ENCODE data around the gene ADAMTS19.

ADAMTS19 gene

DNA sequence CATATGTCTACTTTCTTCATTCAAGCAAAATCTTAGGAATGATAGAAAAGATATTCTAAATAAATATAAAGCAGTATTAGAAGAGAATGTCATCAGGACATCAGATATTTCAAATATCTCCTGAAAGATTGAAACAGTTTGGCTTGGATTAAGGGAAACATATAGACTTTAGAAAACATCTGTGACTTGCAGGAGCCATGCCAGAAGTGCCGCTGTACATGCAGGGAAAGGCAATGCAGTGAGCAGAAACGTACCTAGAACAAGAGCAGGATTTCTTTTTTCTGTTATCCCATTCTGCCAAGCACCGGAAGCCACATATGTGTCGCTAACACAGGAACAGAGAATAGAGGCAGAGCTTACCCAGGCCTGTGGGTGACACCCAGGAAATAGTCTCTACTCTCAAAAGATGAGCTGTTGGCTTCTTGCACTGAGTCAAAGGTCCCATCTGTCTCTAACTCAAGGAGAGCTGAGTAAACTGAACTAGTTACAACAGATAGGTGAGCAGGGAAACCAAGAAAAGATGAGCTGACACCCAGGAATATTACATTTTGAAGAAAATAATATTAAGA is 5.8 kb downstream of the ADAMTS19 start:
- DNase-seq (ENCODE audit: low read depth, low spot score) = no peak

DNA sequence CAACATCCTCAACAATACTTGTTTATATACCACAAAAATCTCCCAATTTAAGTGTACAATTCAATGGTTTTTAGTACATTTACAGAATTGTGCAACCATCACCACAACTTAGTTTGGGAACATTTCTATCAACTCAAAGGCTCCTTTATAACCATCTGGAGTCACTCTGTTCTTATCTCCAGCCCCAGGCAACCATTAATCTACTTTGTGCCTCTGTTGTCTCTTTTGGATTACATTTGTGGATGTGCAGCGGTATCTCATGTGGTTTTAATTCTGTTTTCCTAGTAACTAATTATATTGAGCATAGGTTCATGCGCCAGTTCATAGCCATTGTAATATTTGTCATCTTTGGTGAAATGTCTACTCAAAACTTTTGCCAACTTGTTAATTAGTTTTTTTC is 14.4 kb downstream of the ADAMTS19 start:
- DNase-seq (ENCODE audit: low read depth, low spot score) = no peak

DNA sequence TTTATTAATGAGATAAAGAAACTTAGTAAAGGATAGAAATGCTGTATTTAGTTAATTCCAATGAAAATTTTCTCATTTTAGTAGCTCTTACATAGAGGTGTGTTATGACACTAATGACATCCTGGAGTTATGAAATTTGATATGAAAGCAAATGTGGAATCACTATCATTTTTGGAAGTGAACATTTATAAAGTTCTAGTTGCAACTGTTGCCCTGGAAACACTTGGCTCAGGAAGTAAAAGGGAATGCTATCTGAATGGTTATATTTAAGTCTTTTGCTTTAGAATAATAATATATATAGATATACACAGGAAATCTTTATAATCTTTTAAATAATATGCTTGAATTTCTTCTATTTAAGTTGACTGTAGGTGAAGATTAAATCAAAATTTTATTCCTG is 16.7 kb downstream of the ADAMTS19 start:
- DNase-seq (ENCODE audit: low read depth, low spot score) = no peak

DNA sequence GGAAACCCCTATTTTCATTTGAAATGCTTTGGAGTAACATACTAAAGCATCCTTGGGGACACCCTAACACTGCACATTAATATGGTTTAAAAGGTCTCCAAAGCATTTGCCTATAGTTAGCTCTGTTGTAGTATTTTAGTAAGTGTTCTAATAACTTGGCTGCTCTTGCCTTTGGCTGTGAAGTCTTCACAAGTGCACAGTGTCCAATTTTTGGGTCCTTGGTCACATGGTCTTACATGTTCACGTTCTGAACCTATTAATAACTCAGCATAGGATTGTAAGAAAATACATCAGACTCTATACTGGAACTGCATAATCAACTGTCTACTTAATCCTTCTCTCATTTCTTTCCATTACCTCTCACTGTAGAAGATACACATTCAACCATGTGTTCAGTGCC is 17.4 kb downstream of the ADAMTS19 start:
- DNase-seq (ENCODE audit: low read depth, low spot score) = no peak

DNA sequence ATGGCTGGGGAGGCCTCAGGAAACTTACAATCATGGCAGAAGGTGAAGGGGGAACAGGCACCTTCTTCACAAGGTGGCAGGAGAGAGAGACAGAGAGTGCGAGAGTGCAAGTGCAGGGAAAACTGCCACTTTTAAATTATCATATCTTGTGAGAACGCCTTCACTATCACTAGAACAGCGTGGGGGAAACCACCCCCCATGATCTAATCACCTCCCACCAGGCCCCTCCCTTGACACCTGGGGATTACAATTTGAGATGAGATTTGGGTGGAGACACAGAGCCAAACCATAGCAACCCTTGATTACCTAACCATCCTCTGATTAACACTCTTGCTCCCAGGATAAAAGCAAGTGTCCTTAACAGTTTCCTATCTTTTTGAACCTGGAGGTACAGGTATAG is 21.1 kb downstream of the ADAMTS19 start:
- no peak for DNase-seq (ENCODE audit: low read depth, low spot score)

DNA sequence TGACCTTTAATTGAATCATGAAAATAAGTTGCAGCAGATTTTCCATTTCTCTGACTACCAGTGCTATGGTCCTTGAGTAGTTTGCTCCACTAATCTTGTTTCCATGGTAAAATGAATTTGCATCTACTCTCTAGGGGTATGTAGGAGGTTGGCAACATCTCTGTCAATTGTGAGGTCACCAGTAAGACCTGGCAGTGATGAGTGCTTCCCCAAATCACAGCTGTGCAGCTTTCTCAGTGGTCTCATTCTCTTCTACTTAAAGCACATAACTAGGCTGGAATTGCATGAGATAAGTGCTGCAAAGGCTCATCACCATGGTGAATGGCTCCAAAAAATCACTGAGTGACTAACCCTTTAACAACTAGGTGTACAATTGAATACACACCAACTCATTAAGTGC is 36.3 kb downstream of the ADAMTS19 start:
- DNase-seq (ENCODE audit: low read depth, low spot score) = no peak

DNA sequence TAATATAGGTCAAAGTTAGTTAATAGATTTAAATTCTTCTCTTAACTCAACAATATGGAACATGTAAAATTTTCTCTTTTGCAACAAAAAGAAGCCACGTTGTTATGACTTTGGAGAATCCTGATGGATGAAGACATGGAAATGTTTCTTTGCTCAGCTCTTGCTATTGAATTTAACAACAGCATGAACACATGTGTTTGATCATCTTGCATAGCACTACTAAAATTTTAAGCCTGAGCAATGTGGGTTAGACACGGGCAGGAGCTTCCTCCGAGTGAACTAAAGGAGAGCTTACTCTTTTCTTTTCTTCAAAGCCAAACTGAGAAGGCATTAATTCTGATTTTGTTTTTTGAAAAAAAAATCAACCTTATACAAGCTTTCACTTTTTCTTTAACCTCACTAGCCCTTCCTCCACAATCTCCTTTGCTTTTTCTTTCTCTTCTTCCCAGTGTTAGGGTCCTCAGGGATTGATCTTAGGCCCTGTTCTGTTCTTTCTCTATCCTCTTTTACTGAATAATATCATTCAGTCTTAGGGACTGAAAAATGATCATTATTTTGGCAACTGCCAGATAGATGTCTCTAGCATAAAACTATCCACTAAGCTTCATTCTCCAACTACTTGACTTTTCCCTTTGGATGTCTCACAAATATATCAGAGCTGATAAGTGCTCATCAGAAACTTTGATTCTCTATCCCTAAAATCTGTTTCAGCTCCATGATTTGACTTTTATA is 36.9 kb downstream of the ADAMTS19 start:
- no peak for DNase-seq (ENCODE audit: low read depth, low spot score)

DNA sequence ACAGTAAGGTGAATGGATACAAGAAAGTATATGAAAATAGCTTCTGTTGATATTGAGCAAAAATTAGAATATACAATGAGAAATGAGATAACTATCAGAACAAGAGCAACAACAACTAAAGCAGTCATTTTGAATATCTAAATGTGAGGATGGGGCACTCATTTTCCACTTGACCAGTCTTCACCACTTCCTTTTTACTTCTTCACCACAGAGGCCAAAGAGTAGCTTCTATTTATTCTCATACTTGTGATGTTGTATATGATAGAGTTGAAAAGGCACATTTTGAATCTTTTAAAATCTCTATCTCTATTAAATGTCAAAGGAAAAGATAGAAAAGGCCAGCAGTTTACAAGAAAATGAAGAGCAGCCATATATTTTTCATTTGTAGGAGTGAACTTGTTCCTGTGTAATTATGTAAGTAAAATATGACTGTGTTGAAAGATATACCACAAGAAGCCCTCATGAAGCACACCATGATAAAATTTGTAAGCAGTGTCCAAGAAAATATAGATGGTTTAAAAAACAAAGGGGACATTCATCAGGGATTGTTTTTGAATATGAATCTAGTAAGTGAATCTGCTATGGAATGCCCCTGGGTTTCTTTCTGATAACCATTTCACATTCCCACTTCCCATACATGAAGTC is 39.2 kb downstream of the ADAMTS19 start:
- DNase-seq (ENCODE audit: low read depth, low spot score) = no peak

DNA sequence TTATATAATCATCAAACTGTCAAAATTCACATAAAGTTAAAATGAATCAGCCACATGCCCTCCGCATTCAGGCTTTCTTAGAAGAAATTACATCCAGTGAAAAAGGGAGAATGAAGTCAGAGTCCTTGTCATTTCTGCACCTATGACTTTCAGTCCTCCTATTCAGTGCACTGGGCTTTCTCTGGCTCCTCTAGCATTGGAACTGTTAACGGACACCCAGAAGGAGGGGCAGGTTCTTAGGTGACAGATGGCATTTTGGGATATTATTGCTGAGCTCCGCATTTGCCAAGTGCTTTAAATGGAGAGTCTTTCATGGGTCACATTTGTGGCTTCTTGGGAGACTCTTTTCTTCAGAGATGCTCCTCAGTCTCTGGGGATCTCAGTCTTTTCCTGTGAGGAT is 40.0 kb downstream of the ADAMTS19 start:
- DNase-seq (ENCODE audit: low read depth, low spot score) = no peak

DNA sequence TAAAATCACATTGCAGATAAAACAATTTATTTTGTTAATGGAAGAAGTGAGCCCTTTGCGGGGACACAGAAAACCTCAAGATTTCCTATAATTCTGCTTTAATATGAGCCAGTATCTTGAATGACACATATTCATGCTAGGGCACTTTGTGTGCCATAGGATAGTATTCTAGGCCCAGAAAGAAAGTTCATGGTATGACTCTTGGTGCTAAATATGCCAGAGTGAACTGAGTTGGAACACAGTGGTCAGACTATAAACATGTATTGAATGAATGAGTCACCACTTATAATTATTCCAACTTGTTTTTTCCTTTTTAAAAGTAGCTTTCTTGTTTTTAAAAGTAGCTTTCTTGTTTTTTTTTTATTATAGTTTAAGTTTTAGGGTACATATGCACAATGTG is 46.0 kb downstream of the ADAMTS19 start:
- no peak for DNase-seq (ENCODE audit: low read depth, low spot score)

DNA sequence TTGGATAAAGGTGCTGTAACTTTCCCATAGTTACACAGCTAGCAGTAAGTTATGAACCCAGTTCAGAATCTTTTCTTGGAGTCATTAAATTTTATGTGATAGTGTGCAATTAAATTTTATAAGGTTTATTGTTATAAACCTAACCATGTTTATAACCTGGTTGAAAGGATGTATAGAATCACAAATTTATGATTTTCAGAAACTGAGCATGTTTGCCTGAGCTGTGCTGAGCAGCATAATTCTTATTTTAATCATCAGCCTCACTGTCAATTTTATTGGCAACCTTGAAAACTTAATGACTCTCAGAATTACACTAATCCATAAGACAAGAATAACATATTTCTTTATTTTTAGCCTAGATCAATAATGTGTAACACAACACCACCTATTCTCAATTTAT is 46.9 kb downstream of the ADAMTS19 start:
- DNase-seq (ENCODE audit: low read depth, low spot score) = no peak

DNA sequence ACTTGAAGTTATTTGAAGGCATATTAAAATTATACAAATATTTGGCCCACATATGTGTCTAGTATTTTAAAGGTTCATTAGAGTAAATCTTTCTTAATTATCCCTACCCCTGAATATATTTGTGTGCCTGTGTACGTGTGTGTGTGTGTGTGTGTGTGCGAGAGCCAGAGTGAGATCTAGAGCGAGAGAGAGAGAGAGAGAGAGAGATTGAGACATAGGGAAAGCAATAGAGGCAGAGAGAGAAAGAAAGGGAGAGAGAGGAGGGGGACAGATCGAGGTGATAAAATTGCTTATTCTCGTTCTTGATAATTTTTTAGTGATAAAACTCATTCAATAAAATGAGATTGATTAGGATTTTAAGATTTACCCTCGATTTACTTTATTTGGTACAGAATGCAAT is 47.4 kb downstream of the ADAMTS19 start:
- DNase-seq (ENCODE audit: low read depth, low spot score) = no peak

DNA sequence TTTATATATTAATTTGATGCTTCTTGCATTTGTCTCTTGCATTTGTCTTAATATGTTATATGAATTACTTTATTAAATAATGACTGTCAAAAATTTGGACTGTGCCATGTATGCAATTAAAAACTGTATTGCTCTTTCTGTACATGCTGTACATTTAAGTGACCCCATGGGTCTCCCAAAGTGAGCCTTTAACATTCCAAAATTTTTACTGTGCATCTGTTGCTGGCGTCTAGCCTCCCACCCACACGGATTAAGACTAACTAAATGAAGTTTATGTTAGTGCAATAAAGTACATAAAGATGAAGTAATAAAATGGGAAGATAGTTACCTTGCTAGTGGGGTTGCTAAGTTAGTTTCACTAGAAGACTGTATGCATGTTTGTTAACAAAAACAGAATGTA is 48.5 kb downstream of the ADAMTS19 start:
- no peak for DNase-seq (ENCODE audit: low read depth, low spot score)

DNA sequence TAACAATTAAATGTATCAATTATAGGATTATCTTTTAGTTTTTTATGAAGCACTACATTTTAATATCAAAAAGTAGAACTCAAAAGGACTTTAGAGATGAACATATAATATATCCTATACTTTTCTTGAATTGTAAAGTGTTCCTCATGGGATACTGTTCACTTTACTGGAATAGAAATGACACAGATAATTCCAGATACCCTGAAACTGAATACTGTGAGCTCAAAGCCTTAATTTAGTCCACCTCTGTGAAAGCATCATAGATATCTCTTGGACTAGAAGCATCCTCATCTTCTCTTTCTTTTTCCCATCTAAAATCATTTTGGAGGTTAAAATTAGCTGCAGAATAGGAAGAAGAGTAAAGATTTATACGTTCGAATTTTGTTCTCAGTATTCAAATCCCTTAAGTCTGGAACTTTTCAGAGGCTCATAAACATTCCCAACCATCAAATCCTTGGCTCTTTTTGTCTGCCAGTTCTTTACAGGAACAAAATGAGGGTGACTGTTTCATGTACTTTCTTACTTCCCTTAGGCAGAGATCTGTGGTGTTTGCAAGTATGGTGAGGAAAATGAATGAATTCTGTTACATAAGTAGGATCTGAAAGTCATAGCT is 49.4 kb downstream of the ADAMTS19 start:
- DNase-seq (ENCODE audit: low read depth, low spot score) = no peak

DNA sequence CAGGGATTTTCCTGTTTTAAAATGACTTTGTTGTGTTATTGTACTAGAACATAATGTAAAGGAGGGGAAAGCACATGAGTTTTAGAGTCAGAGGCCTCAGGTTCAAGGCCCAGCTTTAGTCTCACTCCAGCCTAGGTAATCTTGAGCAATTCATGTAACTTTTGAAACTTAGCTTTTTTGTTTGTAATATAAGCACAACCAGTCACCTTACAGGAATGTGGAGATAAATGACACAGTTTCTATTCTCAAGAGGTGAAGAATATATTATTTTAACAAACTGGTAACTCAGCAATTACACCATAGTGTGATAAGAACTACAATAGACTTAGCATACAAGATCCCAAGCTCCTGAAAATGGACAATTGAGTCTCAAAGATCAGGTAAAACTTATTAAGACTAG is 51.2 kb downstream of the ADAMTS19 start:
- DNase-seq (ENCODE audit: low read depth, low spot score) = no peak

DNA sequence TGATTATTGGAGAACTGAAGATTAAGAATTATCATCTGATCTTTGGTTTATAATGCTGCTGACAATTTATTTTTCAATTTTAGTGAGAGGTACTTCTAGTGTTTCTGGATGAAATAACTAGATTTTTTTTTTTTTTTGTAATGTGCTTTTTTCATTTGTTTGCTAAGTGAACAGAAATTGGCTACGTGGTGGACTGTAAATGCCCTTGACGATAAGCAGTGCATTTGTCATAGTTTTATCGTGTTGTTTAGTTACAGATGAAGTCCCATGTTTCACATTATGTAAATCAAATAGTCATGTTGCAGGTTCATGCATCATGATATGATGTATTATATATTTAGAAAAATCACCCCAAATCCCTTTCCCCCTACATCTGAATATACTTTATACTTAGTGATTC is 81.0 kb downstream of the ADAMTS19 start:
- DNase-seq (ENCODE audit: low read depth, low spot score) = no peak

DNA sequence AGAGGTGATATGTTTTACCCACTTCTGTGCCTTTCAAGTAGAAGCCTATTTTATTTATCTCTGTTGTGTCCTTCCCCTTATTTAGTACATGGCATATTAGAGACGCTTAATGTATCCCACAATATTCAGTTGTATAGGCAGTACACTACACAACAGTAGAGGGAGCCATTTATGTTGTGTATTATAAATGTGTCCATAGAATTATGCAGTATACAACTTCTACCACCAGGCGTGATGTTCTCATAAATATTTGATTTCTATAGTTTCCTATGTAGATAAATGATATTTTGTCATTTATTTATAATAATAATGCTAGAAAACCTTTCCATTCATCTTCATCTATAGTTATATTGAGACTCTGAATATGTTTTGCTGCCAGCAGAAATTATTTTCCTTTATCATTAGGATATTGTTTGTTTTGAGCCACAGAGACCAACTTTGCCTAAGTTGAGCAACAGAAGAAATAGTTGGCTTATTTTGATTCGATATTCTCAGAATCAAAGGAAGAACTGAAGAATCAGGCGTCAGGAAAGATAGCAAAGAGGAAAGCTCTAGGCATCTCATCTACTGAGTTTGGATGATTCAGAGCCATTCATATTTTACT is 81.7 kb downstream of the ADAMTS19 start:
- no peak for DNase-seq (ENCODE audit: low read depth, low spot score)

DNA sequence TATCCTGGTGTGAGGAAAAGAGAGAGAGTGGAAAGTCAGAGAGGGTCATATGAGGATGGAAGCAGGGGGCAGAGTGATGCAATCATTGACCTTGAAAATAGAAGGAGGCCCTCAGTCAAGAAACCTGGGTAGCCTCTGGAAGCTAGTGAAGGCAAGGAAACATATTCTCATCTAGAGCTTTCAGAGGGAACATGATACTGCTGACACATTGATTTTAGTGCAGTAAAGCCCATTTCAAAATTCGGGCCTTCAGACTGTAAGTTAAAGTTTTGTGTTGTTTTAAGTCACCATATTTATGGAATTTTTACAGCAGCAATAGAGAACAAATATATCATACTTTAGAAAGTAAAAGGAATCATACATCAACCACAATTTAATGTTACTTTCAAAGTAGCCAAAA is 87.0 kb downstream of the ADAMTS19 start:
- DNase-seq (ENCODE audit: low read depth, low spot score) = no peak

DNA sequence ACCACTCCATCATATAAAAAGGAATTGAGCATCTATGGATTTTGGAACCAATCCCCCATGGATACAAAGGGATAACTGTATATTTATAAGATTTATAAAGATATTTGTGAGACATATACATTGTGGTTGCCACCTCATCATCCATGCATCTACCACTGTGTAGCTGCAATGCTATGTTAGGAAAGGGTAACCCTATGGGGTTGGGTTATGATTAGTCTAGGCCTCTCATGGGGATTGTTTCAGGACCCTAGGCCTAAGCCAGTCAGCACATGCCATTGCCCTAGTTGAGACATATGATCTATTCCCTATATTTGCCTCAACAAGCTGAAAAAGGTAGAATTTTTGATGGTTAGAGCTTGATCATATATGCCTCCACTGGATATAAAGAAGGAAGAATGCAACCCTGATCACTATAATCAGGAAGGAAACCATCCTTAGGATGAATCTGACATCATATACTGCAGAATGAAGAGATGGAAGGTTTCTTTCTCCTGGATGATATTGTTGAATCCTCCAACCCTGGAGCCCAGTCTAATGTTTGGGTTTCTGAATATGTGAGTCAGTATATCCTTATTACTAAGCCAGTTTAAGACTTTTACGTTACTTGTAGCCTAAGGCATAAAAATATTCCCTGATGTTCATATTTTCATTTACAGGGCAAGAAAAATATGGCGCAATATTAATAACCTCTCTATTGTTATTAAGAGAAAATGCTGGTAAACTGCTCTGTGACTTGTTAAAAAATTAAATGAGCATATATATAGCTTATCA is 94.2 kb downstream of the ADAMTS19 start:
- DNase-seq (ENCODE audit: low read depth, low spot score) = no peak

DNA sequence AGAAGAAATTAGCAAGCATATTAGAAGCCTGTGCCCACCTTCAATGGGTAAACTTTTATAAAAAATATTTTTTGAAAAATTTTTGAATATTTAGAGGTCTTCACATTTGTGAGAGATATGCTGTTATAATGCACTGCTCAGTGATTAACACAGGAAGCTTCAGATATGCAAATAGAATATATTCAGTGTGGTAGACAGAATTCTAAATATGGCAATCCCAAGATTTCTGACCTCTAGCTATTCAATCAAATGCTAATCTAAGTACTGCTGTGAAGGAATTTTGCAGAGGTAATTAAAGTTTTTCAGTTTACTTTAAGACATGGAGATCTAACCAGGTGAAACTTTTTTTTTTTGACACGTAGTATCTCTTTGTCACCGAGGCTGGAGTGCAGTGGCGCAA is 103.5 kb downstream of the ADAMTS19 start:
- DNase-seq (ENCODE audit: low read depth, low spot score) = no peak

DNA sequence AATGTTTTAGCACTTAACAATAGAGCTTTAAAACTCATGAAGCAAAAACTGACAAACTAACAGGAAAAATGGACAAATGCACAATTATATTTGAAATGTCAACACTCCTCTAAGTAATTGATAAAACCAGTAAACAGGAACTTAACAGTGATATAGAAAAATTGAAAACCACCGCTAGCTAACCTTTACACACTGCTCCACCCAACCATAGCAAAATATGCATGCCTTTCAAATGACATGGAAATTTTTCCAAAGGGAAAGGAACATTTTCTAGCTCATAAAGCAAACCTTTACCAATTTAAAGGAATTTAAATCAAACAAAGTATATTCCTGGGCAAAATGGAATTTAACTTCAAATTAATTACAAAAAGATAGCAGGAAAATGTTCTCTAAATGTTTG is 109.2 kb downstream of the ADAMTS19 start:
- DNase-seq (ENCODE audit: low read depth, low spot score) = no peak

DNA sequence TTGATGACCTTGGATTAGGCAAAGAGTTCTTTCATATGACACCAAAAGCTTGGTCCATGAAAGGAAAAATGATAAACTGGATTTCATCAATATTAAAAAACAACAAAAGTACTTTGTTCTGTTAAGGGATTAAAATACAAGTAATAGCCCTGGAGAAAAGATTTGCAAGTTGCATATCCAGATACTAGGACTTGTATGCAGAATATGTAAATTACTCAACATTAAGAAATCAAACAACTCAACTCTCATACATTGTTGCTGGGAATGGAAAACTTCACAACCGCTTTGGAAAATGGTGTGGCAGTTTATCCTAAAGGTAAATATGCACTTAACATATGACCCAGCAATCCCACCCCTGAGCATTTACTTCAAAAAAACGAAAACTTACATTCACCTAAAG is 112.0 kb downstream of the ADAMTS19 start:
- no peak for DNase-seq (ENCODE audit: low read depth, low spot score)

All from activated naive CD8-positive, alpha-beta T cell treated with anti-CD3 and anti-CD28 coated beads, Interleukin-2, amount 50 U/mL, for 16 hours (primary cell).